ENCODE data around the gene MAD1L1.
"Not testable (repeated sequence)": the region's sequence is repeated elsewhere in the genome, so short reads cannot be mapped to it uniquely, and the experiment has no call there.

The MAD1L1 gene

GRCh38 chr7:2170576-2171521 lies 61.9 kb downstream of the MAD1L1 start:
- no peak for DNase-seq

DNA sequence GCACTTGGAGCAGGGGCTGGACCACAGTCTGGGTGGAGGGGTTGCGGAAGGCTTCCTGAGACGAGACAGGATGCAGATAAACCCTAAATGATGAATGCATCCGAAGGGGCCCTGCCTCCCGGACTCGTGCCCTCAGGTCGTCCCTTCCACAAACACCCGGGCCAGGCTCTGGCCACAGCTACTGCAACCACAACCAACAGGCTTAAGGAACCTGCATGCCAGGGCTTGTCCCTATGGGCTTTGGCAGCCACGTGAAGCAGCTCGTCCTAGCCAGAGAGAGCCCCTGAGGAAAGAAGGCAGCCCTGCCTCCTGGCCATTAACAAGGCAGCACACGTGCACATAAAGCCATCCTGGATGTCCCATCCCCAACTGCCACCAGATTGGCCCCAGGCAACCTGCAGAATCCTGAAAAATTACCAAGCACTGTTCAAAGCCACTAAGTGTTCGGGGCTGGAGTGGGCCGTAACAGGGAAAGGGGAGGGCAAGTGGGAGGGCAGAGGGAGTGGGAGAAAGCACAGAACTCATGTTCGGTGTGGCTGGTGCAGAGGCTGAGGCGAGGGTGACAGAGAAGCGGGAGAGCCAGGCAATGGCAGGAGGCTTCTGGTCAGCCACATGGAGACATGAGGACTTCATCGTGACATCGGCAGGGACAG lies 62.7 kb downstream of the MAD1L1 start:
- no peak for DNase-seq

- DNase-seq = no peak
Observed at GRCh38 chr7:2168615-2169311, 64.0 kb downstream of the MAD1L1 start.

DNA sequence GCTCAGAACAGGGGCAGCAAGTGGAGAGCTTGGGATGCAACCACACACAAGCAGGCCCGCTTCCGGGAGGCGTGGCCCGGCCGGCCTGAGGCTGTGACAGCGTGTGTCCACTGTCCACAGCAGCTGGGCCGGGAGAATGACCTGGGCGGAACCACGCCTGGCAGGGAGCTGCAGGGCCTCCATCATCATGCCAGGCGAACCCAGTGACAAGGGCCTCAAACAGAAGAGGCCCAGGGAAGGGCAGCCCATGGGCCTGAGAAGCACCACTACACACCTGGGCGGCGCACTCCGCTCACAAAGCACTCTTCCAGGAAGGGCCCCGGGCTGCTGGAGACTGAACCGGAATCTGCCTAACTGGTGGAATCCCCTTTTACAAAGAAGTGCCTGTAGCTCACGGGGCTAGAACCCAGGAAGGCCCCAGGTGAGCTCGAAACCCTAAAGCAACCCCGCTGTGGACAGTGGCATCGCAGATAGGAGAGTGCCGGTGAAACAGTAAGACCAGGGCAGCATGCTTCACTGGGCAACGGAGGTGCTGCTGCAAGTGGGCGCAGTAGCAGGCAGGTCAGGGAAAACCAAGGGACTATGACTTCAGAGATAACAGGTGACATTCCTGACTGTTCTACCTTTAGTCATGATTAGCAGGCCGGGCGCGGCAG lies 66.0 kb downstream of the MAD1L1 start:
- no peak for DNase-seq

DNA sequence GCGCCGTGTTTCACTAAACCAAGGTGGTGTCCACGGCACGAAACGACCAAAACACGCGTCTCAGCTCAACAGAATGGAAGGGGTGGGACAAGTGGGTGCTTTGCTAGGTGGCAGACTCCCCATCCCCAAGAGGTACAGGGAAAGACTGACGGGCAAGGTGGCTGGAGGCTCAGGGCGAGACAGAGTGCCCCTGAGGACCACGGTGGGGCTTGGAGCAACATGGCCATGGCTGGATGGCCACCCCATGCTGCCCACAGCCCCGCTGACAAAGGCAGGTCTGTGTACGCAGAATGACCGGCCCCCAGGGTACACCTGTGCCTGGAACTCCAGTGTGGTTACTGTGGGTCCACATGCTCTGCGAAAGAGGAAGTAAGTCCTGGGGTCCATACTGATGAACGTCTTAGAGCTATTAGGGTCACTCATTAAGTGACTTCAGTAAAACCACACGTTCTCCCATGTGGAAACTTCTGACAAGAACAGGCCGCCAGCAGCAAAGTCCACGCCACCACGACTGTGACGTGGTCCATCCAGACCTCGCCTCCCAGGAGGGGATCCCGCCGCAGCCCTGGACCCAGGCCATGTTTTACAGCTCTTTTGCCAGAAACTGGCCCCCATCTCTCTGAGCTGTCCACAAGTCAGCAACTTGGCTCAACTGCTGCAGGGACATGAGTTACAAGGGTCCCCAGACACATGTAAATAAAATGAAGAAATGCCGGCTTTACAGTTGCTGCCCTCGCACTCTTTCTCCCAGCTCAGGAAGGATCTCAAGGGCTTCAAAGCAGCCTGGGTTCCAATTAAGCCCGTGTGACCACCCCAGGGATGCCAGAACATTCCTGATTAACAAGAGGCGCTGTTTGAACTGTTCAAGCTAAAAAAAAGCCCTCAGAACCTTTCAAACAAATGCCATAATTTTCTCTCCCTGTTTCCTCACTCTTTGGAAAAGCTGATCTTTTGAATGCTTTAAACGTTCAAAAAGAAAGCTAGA lies 66.8 kb downstream of the MAD1L1 start:
- DNase-seq = no peak

DNA sequence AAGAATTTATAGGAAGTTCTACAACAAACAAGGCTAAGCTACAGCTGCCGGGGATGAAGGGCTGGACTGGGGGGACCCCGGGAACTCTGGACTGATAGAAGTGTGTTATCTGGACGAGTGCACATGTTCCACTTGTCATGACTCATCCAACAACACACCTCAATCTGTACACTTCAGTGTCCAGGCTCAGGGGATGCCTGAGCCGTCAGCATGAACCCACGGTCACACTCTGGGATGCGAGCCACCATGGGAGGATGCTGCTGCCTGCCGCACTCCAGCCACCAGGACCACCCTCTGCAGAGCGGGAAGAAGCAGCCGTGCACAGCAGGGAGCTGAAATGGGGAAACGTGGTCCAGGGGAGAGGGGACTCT lies 67.5 kb downstream of the MAD1L1 start:
- no peak for DNase-seq

GRCh38 chr7:2164646-2165045 lies 68.1 kb downstream of the MAD1L1 start:
- DNase-seq = no peak

GRCh38 chr7:2163600-2164555 lies 68.9 kb downstream of the MAD1L1 start:
- no peak for DNase-seq

DNA sequence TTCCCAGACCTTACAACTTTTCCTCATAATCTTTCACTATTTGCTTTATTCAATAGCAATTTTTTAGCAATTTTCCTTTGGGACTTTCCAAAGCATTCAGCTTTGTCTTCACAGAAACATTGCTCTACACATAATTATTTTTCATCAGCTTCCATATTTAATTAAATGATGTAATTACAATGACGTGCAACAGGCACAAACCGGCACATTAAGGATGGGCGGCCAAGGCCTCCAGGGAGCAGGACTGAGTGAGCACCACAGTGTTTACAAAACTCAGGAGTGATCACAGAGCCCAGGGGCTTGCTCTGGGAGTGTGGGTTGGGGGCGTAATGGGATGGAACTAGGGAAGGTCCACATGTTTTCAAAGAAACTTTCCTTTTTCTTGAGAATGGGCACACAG lies 69.8 kb downstream of the MAD1L1 start:
- DNase-seq = no peak

GRCh38 chr7:2162004-2162902 lies 70.5 kb downstream of the MAD1L1 start:
- DNase-seq = not testable (repeated sequence)

GRCh38 chr7:2159176-2159520 lies 73.6 kb downstream of the MAD1L1 start:
- no peak for DNase-seq

DNA sequence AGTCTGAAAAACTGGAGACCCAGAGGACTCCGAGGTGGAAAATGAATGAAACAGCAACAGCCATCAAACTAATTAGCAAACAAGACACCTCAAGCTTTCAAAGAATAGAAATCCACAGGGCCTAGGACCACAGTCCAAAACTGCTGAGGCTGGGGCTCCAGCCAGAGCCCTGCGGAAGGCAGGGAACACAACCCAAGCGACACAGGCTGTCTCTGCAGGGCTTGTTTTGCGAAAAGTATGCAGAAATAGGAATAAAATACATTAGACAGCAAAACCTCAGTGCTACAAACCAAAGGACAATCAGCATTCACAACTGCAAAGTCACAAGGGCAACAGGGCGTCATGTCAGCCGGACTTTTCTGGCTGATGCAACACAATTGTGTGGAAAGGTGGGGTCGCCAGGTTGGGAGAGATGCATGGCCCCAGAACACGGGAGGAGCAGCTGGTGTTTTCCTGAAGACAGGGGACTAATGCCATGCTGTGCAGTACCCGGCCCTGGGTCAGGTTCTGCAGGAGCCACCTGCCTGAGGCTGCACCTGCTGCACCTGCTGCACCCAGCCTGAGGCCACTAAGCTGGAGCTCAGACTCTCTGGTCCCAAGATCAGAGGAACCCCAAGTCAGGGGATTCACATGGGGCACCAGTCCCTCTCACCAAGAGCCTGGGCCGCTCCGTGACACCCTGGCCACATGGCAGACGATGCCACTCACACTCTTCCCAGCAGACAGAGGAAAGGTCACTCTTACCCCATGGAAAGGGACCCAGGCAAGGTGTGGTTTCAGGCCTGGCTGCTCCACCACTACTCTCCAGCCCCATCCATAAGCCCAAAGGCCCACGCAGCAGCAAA lies 74.2 kb downstream of the MAD1L1 start:
- DNase-seq = no peak

GRCh38 chr7:2157473-2158279 lies 75.1 kb downstream of the MAD1L1 start:
- no peak for DNase-seq

DNA sequence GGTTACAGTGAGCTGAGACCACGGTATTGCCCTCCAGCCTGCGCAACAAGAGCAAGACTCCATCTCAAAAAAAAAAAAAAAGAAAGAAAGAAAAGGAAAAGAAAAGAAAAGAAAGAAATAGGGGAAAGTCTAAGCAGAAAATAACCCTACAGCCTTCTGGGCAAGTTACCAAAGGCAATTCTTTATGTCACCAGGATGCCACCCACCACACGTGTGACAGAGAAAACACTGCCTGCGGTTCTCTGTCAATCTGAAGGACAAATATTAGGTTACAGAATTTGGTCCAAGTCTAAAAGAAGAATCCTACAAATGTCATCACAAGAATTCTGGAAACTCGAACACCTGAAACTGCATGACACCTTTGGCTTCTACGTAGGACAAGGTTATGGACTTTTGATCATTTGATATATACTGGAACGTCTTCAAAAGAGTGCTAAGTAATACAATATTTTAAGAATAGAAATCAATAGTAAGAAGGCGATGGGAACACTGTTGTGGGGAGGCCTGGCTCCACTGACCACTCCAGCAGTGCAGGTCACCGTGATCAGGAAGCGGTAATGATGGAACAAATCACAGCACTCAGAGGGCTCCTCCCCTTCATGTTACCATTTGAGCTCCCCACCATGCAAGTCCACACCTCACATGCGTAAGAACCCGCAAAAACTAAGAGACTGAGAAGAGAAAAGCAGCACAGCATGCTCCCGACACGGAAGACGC lies 75.8 kb downstream of the MAD1L1 start:
- no peak for DNase-seq

- no peak for DNase-seq
Observed at GRCh38 chr7:2154831-2155230, 77.9 kb downstream of the MAD1L1 start.

- no peak for DNase-seq
Observed at GRCh38 chr7:2154121-2154520, 78.6 kb downstream of the MAD1L1 start.

DNA sequence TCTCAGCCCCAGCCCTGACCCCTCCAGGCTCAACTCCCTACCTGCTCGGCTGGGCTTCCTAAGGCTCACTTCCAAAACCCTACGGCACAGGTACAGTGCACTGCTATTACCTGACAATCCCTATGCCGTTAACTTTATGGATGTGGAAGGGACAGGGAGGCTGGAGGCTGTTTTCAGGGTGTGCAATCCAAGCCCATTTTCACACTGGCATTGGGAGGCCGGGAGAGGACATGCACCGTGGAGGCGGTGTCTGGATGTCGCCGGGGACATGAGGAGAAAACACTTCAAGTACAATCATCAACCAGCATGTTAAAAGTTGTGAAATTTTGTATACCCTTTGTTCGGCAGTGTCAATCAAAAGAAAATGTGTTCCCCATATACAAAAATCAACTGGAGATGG lies 80.1 kb downstream of the MAD1L1 start:
- DNase-seq = no peak

Measured in activated gamma-delta T cell treated with Interleukin-2 at 50 U/mL for 16 hours (primary cell).